Measurements from ENCODE around the gene SCAF8.
"Not testable (repeated sequence)": the region's sequence is repeated elsewhere in the genome, so short reads cannot be mapped to it uniquely, and the experiment has no call there.

Gene SCAF8

GRCh38 chr6:154733626-154734382, 588 bp downstream of the SCAF8 start:
- FAIRE-seq, result peak; percentile 95

DNA sequence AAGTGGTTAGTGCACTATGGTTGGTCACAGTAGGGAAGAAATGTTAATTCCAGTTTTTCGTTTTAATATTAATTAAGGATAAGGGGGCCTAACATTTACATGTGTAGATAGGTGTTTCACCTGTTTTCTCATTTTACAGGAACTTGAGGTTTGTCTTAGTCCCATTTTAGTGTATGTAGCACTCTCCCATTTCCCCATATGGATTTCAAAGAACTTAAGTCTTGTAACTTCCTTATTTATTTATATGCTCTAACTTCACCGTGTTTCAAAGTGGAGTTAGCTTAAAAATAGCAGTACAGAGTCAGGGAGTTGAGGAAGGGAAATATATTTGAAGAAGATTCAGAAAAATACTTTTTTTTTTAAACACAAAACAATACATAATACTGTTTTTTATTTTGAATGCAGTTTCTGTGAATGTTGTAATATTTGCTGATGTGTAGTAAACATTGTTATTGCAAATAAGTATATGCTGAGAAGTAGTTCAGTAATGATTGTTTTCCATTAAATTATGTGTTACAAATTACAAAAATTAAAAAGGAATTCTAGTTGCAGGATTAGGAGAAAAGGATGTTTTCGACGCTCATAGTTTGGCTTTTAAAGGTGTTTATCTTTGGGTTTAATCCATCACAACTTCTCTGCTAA, 3.5 kb downstream of the SCAF8 start:
- no peak for FAIRE-seq

DNA sequence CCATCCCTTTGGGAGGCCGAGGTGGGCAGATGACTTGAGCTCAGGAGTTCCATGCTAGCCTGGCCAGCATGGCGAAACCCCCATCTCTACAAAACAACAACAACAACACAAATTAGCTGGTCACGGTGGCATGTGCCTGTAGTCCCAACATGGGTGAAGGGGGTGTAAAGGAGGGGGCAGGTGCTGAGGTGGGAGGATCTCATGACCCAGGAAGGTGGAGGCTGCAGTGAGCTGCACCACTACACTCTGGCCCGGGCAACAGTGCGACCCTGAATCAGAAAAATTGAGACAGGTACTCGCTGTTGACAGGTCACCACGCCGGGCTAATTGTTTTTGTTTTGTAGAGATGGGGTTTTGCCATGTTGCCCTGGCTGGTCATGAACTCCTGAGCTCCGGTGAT, 4.2 kb downstream of the SCAF8 start:
- no peak for FAIRE-seq

DNA sequence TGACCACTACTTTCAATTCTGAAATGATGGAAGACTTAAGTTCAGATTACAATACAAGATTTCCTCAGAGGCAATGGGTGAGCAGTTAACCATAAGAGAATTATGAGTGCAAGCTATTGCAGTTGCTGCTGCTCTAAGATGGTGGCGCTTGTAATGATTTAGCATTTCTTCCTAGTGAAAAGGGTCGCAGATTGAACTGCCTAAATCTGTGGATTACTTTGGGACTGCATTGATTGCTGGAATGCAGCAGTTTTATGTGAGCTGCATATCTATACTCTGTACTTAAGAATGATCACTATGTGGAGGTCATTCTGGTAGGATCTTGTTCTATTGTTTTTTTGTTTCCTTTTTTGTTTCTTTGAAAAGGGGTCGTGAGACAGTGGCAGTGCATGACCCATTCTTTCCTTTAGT, 5.3 kb downstream of the SCAF8 start:
- FAIRE-seq, result no peak

GRCh38 chr6:154740658-154741057, 7.4 kb downstream of the SCAF8 start:
- no peak for FAIRE-seq

GRCh38 chr6:154742891-154743290, 9.7 kb downstream of the SCAF8 start:
- FAIRE-seq, result no peak

DNA sequence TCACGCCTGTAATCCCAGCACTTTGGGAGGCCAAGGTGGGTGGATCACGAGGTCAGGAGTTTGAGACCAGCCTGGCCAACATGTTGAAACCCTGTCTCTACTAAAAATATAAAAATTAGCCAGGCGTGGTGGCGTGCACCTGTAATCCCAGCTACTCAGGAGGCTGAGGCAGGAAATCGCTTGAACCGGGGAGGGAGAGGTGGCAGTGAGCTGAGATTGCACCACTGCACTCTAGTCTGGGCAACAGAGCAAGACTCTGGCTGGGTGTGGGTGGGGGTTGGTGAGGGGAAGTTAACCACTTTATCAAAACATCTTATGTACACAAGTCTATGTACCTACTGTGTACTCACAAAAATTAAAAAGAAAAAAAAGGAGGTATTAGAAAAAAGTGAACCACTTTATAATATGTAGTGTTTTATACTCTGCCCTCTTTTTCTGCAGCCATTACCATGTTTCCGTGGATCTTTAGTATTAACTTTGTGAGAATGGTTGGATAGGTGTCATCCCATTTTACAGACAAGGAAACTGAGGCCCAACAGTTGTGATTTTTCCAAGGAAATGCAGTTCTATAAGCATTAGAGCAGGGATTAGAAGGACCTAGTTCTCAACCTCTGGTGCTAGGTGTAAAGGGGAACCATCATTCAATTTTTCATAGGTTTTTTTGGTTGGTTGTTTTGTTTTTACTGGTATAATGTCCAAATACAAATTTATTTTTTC, 11.0 kb downstream of the SCAF8 start:
- not testable (repeated sequence) for FAIRE-seq

DNA sequence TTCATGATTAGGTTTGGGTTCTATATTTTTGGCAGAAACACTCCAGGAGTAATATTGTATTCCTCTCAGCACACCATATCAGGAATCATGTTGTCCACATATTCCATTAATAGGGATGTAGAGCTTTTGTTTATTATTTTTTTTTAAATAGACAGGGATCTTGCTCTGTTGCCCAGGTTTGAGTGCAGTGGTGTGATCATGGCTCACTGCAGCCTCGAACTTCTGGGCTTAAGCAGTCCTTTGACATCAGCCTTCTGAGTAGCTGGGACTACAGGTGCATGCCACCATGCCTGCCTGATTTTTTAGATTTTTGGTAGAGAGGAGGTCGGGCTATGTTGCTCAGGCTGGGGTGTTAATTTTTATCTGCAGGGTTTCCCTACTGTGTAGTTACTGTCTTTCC, 12.0 kb downstream of the SCAF8 start:
- no peak for FAIRE-seq

GRCh38 chr6:154749341-154749740, 16.1 kb downstream of the SCAF8 start:
- no peak for FAIRE-seq

DNA sequence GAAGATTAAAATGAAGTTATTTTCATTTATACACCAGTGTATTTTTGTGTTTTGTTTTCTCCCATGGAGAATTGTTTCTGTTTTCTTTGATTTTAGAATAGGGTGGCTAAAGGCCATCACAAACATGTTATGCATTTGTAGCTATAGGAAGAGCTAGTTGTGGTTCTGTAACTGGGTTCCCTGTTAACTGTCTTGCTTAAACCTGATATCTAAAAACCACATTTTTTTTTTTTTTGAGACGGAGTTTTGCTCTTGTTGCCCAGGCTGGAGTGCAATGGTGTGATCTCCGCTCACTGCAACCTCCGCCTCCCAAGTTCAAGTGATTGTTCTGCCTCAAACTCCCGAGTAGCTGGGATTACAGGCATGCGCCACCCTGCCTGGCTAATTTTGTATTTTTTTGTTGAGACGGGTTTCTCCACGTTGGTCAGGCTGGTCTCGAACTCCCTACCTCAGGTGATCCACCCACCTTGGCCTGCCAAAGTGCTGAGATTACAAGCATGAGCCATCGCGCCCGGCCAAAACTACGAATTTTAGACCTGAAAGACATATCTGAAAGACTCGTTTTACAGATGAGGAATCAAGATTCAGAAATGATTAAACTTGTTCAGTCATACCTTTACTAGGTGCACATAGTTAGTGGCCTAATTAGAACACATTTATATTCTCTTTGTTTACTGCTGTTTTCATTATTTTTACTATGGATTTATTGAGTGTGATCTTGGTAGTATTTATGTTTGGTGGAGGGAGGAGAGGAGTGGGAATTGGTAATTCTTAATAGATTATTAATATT, 18.0 kb downstream of the SCAF8 start:
- no peak for FAIRE-seq

- no peak for FAIRE-seq
Measured at GRCh38 chr6:154752022-154752421, 18.8 kb downstream of the SCAF8 start.

GRCh38 chr6:154754152-154754551, 20.9 kb downstream of the SCAF8 start:
- no peak for FAIRE-seq

GRCh38 chr6:154757352-154758050, 24.3 kb downstream of the SCAF8 start:
- no peak for FAIRE-seq

- no peak for FAIRE-seq
Measured at GRCh38 chr6:154758125-154758524, 24.9 kb downstream of the SCAF8 start.

DNA sequence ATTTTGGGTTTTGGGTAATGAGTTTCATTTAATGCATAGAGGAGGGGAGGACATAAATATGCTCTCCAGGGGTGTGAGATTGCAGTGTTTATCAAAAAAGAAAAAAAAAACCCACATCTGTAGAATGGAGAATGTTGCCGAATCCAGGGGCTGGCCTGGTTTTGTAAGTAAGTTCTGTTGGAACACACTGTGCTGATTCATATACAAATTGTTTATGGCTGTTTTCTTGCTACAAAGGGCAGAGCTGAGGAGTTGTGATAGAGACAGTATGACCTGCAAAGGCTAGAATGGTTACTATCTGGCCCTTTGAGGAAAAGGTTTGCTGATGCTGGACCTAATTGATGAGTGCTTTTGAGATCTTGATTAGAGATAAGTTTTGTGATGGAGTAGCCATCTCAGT, 30.4 kb downstream of the SCAF8 start:
- FAIRE-seq, result no peak

DNA sequence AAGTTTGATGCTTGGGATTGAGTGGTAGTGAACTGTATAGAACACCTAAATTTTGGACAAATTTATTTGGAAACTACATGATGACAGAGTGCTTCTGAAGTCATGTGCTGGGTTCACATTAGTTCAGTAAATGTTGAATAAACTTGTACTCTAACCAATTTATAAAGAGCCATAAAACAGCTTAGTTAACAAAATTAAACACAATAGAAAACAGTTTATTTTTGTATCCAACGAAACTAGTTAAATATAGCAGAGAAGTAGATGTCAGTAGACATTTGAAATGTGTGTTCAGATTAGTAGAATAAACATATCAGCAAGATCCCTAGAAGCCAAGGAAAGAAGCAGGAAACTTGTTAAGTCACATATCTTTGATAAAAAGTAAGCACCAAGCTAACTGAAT, 32.1 kb downstream of the SCAF8 start:
- FAIRE-seq, result no peak

GRCh38 chr6:154766288-154766687, 33.1 kb downstream of the SCAF8 start:
- FAIRE-seq, result no peak

- no peak for FAIRE-seq
Measured at GRCh38 chr6:154767003-154767723, 33.9 kb downstream of the SCAF8 start.

DNA sequence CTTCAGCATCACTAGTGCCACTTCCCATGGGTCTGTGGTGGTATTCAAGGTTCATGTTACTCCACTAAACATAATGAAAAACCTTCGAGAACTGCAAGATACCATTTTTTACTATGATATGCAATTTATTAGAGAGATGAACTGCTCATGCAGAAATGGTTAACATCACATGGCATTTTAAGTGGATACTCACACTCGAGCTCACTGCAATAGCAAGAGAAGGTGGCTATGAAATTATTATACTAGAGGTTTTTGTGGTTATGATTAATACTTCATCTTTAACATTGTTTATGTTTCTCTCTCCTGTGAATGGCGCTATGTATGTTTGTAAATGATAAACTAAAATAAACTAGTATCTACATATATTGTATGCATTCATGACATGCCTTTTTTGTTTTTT, 35.1 kb downstream of the SCAF8 start:
- FAIRE-seq, result no peak

- FAIRE-seq, result no peak
Measured at GRCh38 chr6:154773610-154774089, 40.4 kb downstream of the SCAF8 start.

DNA sequence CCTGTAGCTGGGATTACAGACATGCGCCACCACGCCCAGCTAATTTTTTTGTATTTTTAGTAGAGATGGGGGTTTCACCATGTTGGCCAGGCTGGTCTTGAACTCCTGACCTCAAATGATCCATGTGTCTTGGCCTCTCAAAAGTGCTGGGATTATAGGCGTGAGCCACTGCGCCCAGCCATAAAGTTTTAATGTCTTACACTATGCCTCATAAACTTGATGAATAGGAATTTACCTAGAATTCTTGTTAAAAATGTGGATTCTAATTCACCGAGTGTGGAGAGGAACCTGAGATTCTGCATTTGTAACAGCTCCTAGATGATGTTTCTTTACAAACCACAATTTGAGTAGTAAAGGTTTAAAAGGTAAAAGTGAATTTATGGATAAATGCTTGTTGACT, 45.9 kb downstream of the SCAF8 start:
- FAIRE-seq, result not testable (repeated sequence)

GRCh38 chr6:154782193-154782592, 49.0 kb downstream of the SCAF8 start:
- FAIRE-seq, result no peak

All from A204.1 (cell line).